GM18907 (cell line): ENCODE results near the gene STXBP3.
A peak's percentile ranks its signal among the peaks of the same experiment; 100 is the strongest.
"Not testable (repeated sequence)": the region's sequence is repeated elsewhere in the genome, so short reads cannot be mapped to it uniquely, and the experiment has no call there.

Experiments used
- ATAC-seq: cut with Tn5 transposase; IDR thresholded peaks from one replicate; pipeline ENCODE4 v1.9.1; 2021; ENCODE audit warnings: mild to moderate bottlenecking, moderate library complexity; ENCODE audit not compliant: unreplicated experiment

STXBP3 gene

DNA sequence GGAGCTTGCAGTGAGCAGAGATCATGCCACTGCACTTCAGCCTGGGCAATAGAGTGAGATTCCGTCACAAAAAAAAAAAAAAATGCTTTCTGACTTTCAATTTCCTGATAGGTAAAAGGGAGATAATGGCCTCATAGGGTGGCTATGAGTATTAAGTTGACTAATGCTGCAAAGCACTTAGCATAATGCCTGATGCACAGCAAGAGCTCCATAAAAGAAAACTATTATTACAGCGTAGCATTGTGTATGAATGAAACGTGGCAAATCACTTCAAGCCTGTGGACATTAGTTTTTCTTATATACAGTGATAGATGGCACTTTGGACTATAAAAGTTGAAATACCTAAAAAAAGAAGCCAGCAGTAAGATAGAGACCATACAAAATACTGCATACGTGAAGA is 17.0 kb upstream of the STXBP3 start:
- ATAC-seq = no peak

DNA sequence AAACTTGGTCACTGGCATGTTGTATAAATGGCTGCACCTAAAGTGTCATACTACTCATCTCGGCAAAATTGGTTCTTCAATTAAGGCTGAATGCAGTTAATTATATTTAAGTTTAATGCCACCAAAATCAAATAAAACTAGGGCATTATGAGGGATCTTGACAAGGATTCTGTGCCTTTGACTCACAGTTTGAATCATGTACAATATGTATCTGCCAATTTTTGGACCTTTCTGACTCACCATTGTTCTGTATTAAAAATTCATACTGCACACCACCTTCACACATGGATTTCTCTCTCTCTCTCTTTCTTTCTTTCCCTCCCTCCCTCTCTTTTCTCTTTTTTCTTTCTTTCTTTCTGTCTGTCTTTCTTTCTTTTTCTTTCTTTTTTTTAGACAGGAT is 14.1 kb upstream of the STXBP3 start:
- no peak for ATAC-seq

DNA sequence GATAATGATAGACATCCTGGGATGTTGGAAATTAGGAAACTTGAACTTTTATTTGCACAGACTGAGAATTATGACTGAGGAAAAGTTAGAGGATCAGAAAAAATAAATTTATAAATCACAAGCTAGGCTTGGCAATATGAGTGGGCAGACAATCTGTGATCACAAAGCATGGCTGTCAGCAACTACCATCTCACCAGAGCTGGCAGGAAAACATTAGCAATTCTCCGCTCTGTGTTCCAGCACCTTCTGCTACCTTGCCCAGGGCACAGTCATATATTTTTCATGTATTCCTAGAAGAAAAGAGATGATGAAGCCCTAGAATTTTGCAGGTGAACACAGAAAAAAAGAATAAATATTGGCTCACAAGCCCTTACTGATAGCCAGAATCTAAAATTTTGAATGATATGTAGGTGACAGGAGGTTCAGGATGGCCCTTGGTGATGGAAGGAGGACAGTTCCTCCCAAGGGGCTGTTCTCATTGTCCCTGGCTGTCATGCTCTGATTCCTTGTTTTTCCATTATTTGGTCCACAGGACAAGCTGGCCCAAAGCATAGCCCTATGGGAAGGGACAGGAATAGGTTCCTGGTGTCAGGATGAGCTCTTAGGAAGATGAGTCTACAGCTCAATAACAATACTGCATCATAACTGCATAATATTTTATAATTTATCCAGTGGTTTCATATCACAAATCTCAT is 12.2 kb upstream of the STXBP3 start:
- no peak for ATAC-seq

DNA sequence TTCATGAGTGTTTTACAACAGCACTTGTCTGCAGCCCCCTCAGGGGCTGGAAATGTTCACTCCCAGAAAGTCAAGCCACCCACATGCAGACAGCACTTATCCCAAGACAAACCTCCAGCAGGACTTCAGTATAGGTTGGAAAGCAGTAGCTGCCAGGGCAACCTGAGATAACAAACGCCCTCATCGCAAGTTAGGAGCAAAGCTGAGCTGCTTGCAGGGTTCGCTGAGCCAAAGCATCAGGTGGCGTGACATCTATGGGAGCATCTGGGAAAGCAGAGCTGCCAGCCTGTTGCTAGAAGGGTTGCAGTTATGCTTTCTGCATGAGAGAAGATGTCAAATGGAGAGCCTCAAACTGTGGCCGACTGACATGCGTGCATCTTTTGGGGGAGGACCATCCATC is 4.2 kb upstream of the STXBP3 start:
- ATAC-seq = no peak

GRCh38 chr1:108745980-108746381 is 493 bp upstream of the STXBP3 start:
- ATAC-seq = no peak

DNA sequence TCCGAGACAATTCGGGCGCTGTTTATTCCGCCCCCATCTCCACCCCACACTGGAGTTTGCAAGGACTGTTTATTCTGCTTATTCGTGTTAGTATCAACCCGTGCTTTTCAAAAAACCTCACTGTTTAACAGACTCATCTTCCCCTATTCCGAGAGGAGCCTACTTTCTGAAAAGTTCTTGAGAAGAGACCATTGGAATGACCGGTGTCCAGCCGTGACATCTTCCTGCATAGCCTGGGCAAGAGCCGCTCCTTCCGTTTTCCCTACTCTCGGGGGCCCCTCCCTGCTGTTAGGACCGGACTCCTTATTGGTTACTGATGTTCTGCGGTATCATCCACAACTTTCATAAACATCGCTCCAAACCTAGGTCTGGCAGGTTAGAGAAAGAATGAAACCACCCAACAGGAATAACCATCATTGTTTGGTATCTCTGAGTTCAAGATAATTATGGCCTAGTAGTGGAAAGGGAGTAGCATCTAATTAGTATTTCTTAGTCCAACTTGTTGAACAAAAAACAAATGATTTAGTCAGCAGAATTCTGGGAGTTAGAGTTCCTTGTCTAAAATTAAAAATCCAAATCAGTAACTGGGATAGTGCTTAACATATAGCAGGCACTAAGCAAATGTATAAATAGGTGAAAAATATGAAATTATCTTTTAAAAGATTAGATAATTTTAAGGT is 837 bp downstream of the STXBP3 start:
- peak; percentile 38 for ATAC-seq

- ATAC-seq = no peak
Measured at GRCh38 chr1:108747898-108748297, 1.4 kb downstream of the STXBP3 start.

DNA sequence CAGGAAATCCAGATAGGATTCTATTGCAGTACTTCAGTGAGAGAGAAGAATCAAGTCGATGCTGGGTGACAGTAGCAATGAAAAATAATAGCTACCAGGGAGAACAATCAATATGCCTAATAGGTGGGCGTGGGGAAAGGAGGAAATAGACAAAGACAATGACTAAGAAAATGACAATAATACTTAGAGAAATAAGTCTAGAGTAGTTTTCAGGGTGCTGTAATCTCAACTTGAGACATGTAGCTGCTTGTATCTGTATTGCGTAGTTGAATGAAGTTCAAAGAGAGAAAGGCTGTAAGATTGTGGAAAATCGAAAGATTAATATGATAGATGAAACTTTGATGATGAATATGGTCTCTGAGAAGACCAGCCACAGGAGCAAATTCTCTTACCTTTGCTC is 2.6 kb downstream of the STXBP3 start:
- ATAC-seq = no peak

GRCh38 chr1:108750476-108751181 is 4.2 kb downstream of the STXBP3 start:
- ATAC-seq = no peak

DNA sequence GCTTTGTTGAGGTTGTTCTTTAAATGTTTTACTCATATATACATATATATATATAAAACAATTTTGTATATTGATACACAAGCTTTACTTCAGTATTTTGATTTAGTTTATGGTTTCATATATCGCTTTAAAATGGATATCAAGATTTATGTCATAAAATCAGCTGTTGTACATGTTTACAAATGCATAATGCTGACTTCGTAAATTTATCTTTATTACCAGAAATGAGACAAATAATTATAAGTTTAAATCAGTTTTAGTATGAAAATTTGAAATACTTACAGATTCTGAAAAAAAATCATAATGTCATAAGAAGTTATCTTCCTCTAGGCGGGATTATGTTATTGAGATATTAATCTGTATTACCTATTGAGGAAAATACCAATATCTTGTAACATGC is 6.9 kb downstream of the STXBP3 start:
- ATAC-seq = no peak

DNA sequence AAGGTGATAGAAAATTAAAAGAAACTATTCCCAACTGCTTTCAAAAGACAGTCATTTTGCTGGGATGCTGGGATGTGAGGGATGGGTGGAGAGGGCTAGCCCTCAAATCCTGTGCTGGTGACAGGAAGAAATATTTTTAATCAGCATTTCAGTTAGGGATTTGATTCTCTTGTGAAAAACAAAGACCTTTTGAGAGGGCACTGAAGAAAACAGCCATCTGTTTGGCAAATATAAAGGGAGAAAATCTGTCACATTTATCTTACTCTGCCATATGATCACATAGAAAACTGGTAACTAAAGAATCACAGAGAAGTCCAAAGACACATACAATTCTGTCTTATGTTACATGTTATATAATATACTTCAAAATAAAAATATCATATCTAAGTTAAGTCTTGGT is 12.3 kb downstream of the STXBP3 start:
- ATAC-seq = no peak

DNA sequence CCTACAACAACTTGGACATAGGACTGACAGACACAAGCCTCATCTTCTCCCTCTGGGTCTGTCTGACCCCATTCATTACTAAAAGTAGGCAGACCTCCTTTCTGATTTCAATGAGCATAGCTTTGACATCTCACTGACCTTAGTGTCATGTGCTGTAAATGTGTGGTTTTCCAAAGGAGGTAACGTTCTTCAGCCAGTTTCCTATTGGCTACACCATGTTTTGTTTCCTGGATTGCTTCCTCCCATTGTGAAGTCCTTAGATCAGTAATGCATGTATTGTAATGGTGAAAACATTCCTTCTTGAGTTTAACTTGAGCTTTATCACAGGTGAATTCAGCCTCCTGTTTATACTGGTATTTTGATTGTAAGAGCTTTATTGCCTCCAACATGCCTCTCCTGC is 20.6 kb downstream of the STXBP3 start:
- no peak for ATAC-seq

- no peak for ATAC-seq
Measured at GRCh38 chr1:108767708-108768107, 21.2 kb downstream of the STXBP3 start.

DNA sequence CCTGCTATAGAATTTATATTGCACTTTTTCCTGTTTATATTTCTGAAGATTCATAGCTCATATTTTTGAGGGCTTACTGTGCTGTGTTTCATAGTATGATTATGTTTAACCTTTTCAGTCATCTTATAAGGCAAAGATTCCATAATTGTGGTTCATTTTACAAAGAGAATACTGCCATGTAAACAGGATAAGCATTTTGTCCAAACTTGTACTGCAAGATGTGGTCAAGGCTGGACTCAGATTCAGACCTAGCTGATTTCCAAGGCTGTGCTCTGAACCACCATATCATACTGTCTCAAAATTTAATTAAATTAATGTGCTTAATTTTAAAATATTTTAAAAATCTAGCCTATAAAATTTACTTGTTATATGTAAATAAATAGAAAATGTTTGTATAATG is 31.4 kb downstream of the STXBP3 start:
- no peak for ATAC-seq

DNA sequence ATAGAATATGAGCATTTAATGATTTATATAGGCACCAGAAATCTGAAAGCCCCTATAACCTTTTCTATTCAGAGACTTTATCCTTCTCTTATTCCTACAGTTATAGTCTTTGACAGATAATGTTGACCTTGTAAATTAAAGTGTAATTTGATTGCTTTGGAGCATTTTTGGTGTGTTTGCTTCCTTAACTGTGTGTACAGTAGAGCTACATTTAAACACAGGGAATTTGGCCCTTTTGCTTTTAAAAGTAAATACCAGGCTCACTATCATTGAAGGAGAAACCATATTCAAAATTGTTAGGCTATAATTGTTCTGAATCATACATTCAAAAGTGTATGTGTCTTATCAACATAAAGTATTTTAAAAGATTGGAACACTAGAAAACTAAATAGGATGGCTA is 33.0 kb downstream of the STXBP3 start:
- no peak for ATAC-seq

DNA sequence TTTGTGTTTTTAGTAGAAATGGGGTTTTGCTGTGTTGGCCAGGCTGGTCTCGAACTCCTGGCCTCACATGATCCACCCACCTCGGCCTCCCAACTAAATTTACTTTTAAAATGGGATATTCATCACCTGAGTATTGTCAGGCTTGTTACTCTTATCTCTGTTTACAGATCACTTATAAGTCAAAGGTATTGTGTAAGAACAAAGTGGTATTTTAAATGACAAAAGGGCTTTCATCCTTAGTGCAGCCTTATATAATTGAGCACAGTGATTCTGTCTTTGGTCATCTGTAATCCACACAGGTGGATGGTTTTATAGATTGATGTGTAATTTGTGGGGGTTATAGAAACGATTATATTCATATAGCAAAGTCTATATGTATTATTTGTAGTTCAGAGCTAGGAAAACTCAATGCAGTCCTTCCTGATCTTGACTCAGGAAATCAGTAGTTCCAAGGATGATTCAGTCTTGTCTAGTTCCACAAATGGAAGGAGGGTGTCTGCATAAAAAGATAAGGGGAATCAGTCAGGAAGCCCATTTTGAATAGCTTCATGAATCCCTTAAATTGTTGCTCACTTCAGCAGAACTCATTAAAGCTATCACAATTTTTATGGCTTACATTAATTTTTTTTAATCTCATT is 34.6 kb downstream of the STXBP3 start:
- ATAC-seq = no peak

DNA sequence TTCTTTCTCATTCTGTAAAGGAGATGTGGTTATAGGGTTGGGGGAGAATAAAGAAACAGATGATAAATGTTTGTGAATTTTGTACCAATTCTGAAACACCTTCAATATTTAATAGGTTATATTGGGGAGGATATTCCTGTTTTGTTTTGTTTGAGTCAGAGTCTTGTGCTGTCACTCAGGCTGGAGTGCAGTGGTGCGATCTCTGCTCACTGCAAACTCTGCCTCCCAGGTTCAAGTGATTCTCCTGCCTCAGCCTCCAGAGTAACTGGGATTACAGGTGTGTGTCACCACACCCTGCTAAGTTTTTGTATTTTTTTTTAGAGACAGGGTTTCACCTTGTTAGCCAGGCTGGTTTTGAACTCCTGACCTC is 35.1 kb downstream of the STXBP3 start:
- not testable (repeated sequence) for ATAC-seq

DNA sequence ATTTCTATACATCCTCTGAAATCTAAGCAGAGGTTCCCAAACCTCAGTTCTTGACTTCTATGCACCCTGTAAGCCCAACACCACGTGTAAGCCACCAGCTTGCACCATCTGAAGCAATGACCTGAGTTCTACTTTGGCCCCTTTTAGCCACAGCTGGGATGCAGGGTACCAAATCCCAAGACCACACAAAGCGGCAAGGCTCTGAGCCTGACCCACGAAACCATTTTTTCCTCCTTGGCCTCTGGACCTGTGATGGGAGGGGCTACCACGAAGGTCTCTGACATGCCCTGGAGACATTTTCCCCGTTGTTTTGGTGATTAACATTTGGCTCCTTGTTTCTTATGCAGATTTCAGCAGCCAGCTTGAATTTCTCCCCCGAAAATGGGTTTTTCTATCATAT is 38.8 kb downstream of the STXBP3 start:
- ATAC-seq = no peak

- no peak for ATAC-seq
Measured at GRCh38 chr1:108785880-108786279, 39.4 kb downstream of the STXBP3 start.

DNA sequence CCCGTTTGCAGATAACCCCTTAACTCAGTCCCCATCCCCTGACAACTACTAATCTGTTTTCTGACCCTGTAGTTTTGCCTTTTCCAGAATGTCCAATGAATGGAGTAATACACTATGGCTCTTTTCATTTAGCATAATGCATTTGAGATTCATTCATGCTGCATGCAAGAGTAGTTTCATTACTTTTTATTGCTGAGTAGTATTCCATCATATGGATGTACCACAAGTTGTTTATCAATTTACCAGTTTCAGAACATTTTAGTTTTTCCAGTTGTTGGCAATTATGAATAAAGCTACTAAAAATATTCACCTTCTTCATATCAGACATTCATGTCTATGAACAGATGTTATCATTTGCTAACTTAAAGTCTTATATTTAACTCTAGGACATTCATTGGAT is 45.3 kb downstream of the STXBP3 start:
- ATAC-seq = no peak

GRCh38 chr1:108792420-108792819 is 45.9 kb downstream of the STXBP3 start:
- no peak for ATAC-seq

GRCh38 chr1:108799001-108799400 is 52.5 kb downstream of the STXBP3 start:
- no peak for ATAC-seq
